ENCODE measurements around the gene EPHB2. TPM values are rescaled to one million over a fixed set of nuclear protein-coding genes. Genes with fewer than 3 reads are reported as not detected.

Gene EPHB2
- total and polyA plus RNA-seq, 2 of the 13 experiments (the other 11 are each of a cell fraction or from before 2014, with no cell fraction given): 0.03 to 0.11 TPM

DNA sequence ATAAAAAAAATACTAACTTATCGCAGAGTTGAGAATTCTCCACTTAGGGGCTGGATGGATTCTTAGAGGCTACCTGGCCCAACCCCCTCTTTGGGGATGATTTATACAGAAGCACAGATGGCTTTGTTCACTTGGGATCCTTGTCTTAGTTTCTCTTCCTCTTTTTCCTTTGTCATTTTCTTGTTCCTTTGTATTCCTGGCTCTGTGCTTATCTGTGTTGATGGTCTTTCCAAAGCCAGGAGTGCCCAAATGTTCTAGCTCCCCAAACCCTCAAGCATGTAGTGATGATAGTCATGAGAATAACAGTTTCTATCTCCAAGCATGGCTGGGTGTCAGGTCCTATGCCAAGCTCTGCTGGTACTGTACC is 27.4 kb downstream of the EPHB2 start (continued):
- TF ChIP-seq, protein P1, sequence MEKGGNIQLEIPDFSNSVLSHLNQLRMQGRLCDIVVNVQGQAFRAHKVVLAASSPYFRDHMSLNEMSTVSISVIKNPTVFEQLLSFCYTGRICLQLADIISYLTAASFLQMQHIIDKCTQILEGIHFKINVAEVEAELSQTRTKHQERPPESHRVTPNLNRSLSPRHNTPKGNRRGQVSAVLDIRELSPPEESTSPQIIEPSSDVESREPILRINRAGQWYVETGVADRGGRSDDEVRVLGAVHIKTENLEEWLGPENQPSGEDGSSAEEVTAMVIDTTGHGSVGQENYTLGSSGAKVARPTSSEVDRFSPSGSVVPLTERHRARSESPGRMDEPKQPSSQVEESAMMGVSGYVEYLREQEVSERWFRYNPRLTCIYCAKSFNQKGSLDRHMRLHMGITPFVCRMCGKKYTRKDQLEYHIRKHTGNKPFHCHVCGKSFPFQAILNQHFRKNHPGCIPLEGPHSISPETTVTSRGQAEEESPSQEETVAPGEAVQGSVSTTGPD (CRISPR knock-in tag; IDR thresholded peaks at IDR 0.05): no peak

GRCh38 chr1:22738522-22738921 is 27.9 kb downstream of the EPHB2 start:
- intact Hi-C loops (cut with micrococcal nuclease; ENCODE audit: unreplicated experiment): no loop called here
- BruUV-seq (replicated peaks): no TSS peak
- TF ChIP-seq ZNF660 (CRISPR knock-in tag; IDR thresholded peaks at IDR 0.05; ENCODE audit: borderline replicate concordance, low read depth) (no peak), GMEB2 (CRISPR knock-in tag; IDR thresholded peaks at IDR 0.05; ENCODE audit: low read depth) (no peak), ZFX (CRISPR knock-in tag; IDR thresholded peaks at IDR 0.05; ENCODE audit: low read depth) (no peak)
- Histone ChIP-seq H3K4me1 (ENCODE audit: insufficient read depth, low read length) (no peaks in the 10 kb centered on the region), H3K9me3 (ENCODE audit: low read length) (no peaks in the 10 kb centered on the region), H3K79me2 (ENCODE audit: insufficient read depth, low read length) (no peaks in the 10 kb centered on the region), H3K4me2 (ENCODE audit: low read depth, low read length) (no peak overlapping the region), H3K36me3 (replicated peaks in 1 of 2; ENCODE audit: control insufficient read depth in 1 of 2, insufficient read depth in 2 of 2, low read length in 2 of 2) (no peaks in the 10 kb centered on the region), H3K27me3 (ENCODE audit: control insufficient read depth in 1 of 2, insufficient read depth in 2 of 2, low read length in 2 of 2) (peaks cover 0 to 12% of the 10 kb centered on the region in 2 experiments; a peak in 3 of 5 replicates), H3K27ac (ENCODE audit: extremely low read length, insufficient read depth, low read length) (no peak overlapping the region), H3K4me3 (replicated peaks in 1 of 3; ENCODE audit: insufficient read depth in 1 of 3, low read depth in 2 of 3, low read length in 3 of 3) (no peak overlapping the region), H2AFZ (ENCODE audit: low read length) (no peak overlapping the region), H4K20me1 (ENCODE audit: insufficient read depth, low read length) (no peaks in the 10 kb centered on the region), H3K9ac (ENCODE audit: insufficient read depth, low read depth, low read length) (no peak overlapping the region)
- ATAC-seq (no peak), FAIRE-seq (no peak), DNase-seq (ENCODE audit: low spot score) (no peak)
- POLR2A ChIA-PET: no interaction called here
- whole genome bisulfite sequencing (ENCODE audit: low lambda C conversion rate): 26% methylated on average over 4 of the region's 4 CpGs
- CTCF ChIA-PET (ENCODE audit: low intra/inter-chr PET ratio, low total read pairs): no interaction called here
- in situ Hi-C loops (cut with HindIII; ENCODE audit: extremely low pct_ligation_motif_present, low pct_unique_long_range_greater_than_20kb): no loop called here

All from HepG2 (cell line).